Globus pallidus (tissue), 1 donor: ENCODE measurements around the gene OR7D2.

Source experiments
- DNase-seq: peaks from one replicate; pipeline ENCODE4 v3.0.0-alpha.2; 2015; ENCODE audit warnings: low spot score

The OR7D2 gene

DNA sequence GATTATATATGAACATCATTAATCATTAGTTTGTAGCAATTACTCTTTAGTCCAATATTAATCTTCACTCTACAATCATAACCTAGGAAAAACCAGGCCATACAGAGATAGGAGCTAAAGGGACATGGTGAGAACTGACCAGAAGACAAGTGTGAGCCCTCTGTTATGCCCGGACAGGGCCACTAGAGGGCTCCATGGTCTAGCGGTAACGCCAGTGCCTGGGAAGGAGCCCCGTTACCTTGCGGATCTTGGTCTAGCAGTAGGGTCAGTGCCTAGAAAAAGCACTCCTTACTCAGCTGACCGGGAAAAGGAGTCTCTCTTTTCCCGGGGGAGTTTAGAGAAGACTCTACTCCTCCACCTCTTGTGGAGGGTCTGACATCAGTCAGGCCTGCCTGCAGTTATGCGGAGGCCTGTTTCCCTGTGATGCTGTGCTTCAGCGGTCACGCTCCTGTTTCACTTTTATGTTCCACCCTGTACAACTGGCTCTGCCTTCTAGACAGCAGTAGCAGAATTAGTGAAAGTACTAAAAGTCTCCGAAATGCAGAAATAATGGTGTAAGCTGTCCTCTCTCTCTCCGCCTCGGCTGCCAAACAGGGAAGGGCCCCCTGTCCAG is 26.8 kb downstream of the OR7D2 start:
- peak; percentile 55 for DNase-seq

DNA sequence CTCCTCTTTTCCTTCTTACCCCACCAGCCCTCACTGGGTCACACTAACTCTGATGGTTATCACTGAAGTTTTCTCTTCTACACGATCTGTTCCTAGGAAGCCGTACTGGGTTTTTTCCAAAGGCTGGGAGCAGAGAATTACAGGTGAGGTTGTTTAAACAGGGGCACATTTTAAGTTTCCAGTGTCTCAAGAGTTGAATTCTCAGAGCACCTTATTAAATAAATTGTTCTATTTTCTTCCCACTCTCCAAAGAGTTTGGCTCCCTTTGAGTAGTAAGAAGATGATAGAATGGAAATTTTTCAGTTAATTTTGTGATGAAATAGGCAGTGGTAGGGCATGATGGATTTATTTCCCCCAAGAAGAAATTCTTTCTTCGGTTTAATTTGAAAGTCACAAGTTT is 40.7 kb downstream of the OR7D2 start, which contains the start of gene OR7D4:
TSS of gene OR7D4 (minus strand) at position 101 of the 400 bp plus-strand sequence. CDS start 4,752 bp downstream, outside the sequence.
- no peak for DNase-seq
